Endothelial cell of umbilical vein (primary cell): ENCODE results near the gene ELF4. TPM values are rescaled to one million over a fixed set of nuclear protein-coding genes. Genes with fewer than 3 reads are reported as not detected.

ENCODE experiments used
- BruUV-seq: library from RNA; stranded (reverse); fragments of 400-500 nt; replicated peaks from 2 replicates; lab custom pipeline; 2021; lab: Mats Ljungman, UMichigan
- CTCF ChIA-PET: fragments of 300-600, 350-600 bp; sonication (Branson Sonifier 250); formaldehyde crosslinking; loops from one replicate; lab custom pipeline; 2021; ENCODE audit warnings: antibody characterized with exemption, inconsistent platforms; lab: Charles Lee
- POLR2A ChIA-PET: fragments of 300-600, 350-600 bp; sonication (Branson Sonifier 250); formaldehyde crosslinking; loops from one replicate; lab custom pipeline; 2021; ENCODE audit warnings: antibody characterized with exemption, inconsistent platforms; lab: Charles Lee
- DNase-seq: peaks from one replicate; pipeline ENCODE4 v3.0.0-alpha.2; 2011; ENCODE audit warnings: low read depth, low spot score
- FAIRE-seq: peaks from 2 replicates; lab custom pipeline; 2011; peaks lifted over from hg19 to GRCh38; lab: Jason Lieb, UNC
- H2AFZ ChIP-seq: 2 replicates; pipeline ENCODE4 v1.6.0; 2012; ENCODE audit warnings: low read depth, low read length, control low read depth, inconsistent platforms
- H3K27ac ChIP-seq: 2 replicates; pipeline ENCODE4 v1.5.1; 2011; ENCODE audit warnings: low read depth, mild to moderate bottlenecking, control low read depth, low read length, moderate library complexity; ENCODE audit not compliant: insufficient read depth
- H3K27me3 ChIP-seq, 2 experiments: 2 replicates each; pipeline versions ENCODE4 v1.6.0 to v1.6.1; 2011; ENCODE audit warnings: low read length in 2 of 2, mixed read lengths in 1 of 2; ENCODE audit not compliant: control insufficient read depth in 2 of 2, insufficient read depth in 2 of 2
- H3K36me3 ChIP-seq, 2 experiments: 2 replicates in 1 of 2; 3 replicates in 1 of 2; pipeline ENCODE4 v1.5.1; 2011; ENCODE audit warnings: low read length in 2 of 2, mild to moderate bottlenecking in 1 of 2, moderate library complexity in 1 of 2; ENCODE audit not compliant: control insufficient read depth in 2 of 2, insufficient read depth in 2 of 2; ENCODE audit errors: extremely low read depth in 1 of 2
- H3K4me1 ChIP-seq: 3 replicates; pipeline ENCODE4 v1.5.1; 2011; ENCODE audit warnings: mild to moderate bottlenecking, low read length; ENCODE audit not compliant: control insufficient read depth, insufficient read depth; ENCODE audit errors: extremely low read depth
- H3K4me2 ChIP-seq: 2 replicates; pipeline ENCODE4 v1.6.1; 2011; ENCODE audit warnings: low read length, control low read depth, mixed read lengths; ENCODE audit not compliant: insufficient read depth
- H3K4me3 ChIP-seq, 3 experiments: fragments of 200-600 bp in 1 of 3; sonication (generic), shearing (Covaris generic) in 1 of 3; replicated peaks in 1 of 3; 2 replicates each; pipeline ENCODE4 v1.5.1; 2011 to 2016; ENCODE audit warnings: control low read depth in 3 of 3, low read length in 3 of 3, mild to moderate bottlenecking in 2 of 3, inconsistent platforms in 1 of 3, low read depth in 1 of 3, moderate library complexity in 1 of 3; ENCODE audit not compliant: insufficient read depth in 1 of 3
- H3K79me2 ChIP-seq: 2 replicates; pipeline ENCODE4 v1.6.0; 2012; ENCODE audit warnings: low read length, inconsistent platforms; ENCODE audit not compliant: control insufficient read depth, insufficient read depth
- H3K9ac ChIP-seq: replicated peaks from 2 replicates; pipeline ENCODE3; 2011; ENCODE audit warnings: low read length, control low read depth; ENCODE audit not compliant: insufficient read depth; ENCODE audit errors: extremely low read depth
- H3K9me1 ChIP-seq: replicated peaks from 3 replicates; pipeline ENCODE4 v1.6.0; 2011; ENCODE audit warnings: mild to moderate bottlenecking, low read length; ENCODE audit not compliant: control insufficient read depth, insufficient read depth; ENCODE audit errors: extremely low read depth
- H3K9me3 ChIP-seq: replicated peaks from 2 replicates; pipeline ENCODE4 v1.5.1; 2012; ENCODE audit warnings: low read length, inconsistent platforms; ENCODE audit not compliant: control insufficient read depth, insufficient read depth
- H4K20me1 ChIP-seq: replicated peaks from 2 replicates; pipeline ENCODE3; 2011; ENCODE audit warnings: mild to moderate bottlenecking, low read length; ENCODE audit not compliant: control insufficient read depth, insufficient read depth; ENCODE audit errors: extremely low read depth
- CTCF ChIP-seq, 2 donors: IDR thresholded peaks; 1 replicate in 1 of 2; 2 replicates in 1 of 2; pipeline ENCODE4 v1.5.1; 2011; ENCODE audit warnings: low read length in 2 of 2, mild to moderate bottlenecking in 2 of 2, moderate library complexity in 2 of 2, control low read depth in 1 of 2, inconsistent platforms in 1 of 2, low read depth in 1 of 2; ENCODE audit not compliant: insufficient read depth in 1 of 2; ENCODE audit errors: extremely low read depth in 1 of 2
- EZH2 ChIP-seq: IDR thresholded peaks from 2 replicates; pipeline ENCODE4 v1.6.1; 2012; ENCODE audit warnings: borderline replicate concordance, low read depth, mild to moderate bottlenecking, moderate library complexity, low read length, inconsistent platforms; ENCODE audit not compliant: severe bottlenecking
- FOS ChIP-seq: IDR thresholded peaks from 2 replicates; pipeline ENCODE4 v1.6.1; 2011; ENCODE audit warnings: mild to moderate bottlenecking, low read length, moderate library complexity, borderline replicate concordance; ENCODE audit not compliant: insufficient read depth
- GATA2 ChIP-seq: IDR thresholded peaks from 2 replicates; pipeline ENCODE4 v1.7.0; 2011; ENCODE audit warnings: low read depth, mild to moderate bottlenecking, moderate library complexity, mixed read lengths, low read length; ENCODE audit not compliant: insufficient read length, insufficient read depth
- JUN ChIP-seq: IDR thresholded peaks from 2 replicates; pipeline ENCODE4 v1.6.1; 2011; ENCODE audit warnings: borderline replicate concordance, low read depth; ENCODE audit not compliant: insufficient read length, insufficient read depth
- MAX ChIP-seq: IDR thresholded peaks from 2 replicates; pipeline ENCODE4 v1.6.1; 2011; ENCODE audit not compliant: insufficient read depth, insufficient read length
- MYC ChIP-seq: IDR thresholded peaks from one replicate; pipeline ENCODE4 v1.6.1; 2011; ENCODE audit warnings: mild to moderate bottlenecking, low read depth, low read length
- POLR2A ChIP-seq: IDR thresholded peaks from 2 replicates; pipeline ENCODE4 v1.6.1; 2012; ENCODE audit warnings: low read depth, mild to moderate bottlenecking, control low read depth, low read length
- POLR2AphosphoS5 ChIP-seq: IDR thresholded peaks from 2 replicates; pipeline ENCODE4 v1.6.1; 2012; ENCODE audit warnings: low read depth, mild to moderate bottlenecking, control low read depth, low read length, moderate library complexity; ENCODE audit not compliant: insufficient read depth
- dilution Hi-C: fragments of 300-500 bp; cut with MboI; formaldehyde crosslinking; loops from one replicate; pipeline ENCODE4 v1.15.0; 2019; ENCODE audit warnings: low sequenced_read_pairs; ENCODE audit not compliant: extremely low pct_ligation_motif_present
- intact Hi-C: fragments of 100-400 bp; cut with micrococcal nuclease; formaldehyde crosslinking; loops from one replicate; pipeline ENCODE4 v1.10.0; 2022
- polyA plus RNA-seq, 4 experiments: library from polyadenylated mRNA; depleted of rRNA in 3 of 4; stranded (reverse) in 3 of 4; unstranded in 1 of 4; fragments of >200 nt; gene quantifications; 2 replicates each; pipeline versions ENCODE4 v1.2.1 to v1.2.3, GENCODE V29; 2011 to 2012; ENCODE audit warnings: missing spikeins in 1 of 4
- total RNA-seq: library from RNA; stranded (reverse); gene quantifications from 2 replicates; pipeline ENCODE4 v1.2.3, GENCODE V29; 2021

The ELF4 gene
- total and polyA plus RNA-seq, 2 donors (not counting 3 experiments of a cell fraction or from before 2014, with no cell fraction given), result 31.9 to 33.4 TPM

GRCh38 chrX:130032552-130032951 is 77.7 kb downstream of the ELF4 start:
- Histone ChIP-seq H3K79me2 (no peaks in the 10 kb centered on the region), H3K4me1 (no peaks in the 10 kb centered on the region), H3K27me3 (no peaks in the 10 kb centered on the region), H3K27ac (no peak overlapping the region), H3K9ac (no peak overlapping the region), H3K4me3 (no peak overlapping the region), H4K20me1 (no peaks in the 10 kb centered on the region), H3K4me2 (no peak overlapping the region), H3K36me3 (peaks cover 0 to 18% of the 10 kb centered on the region in 2 experiments), H3K9me1 (no peaks in the 10 kb centered on the region), H2AFZ (no peak overlapping the region), H3K9me3 (no peaks in the 10 kb centered on the region)
- dilution Hi-C loops, result no loop called here
- DNase-seq (no peak), FAIRE-seq (no peak)
- no peak for TF ChIP-seq CTCF (IDR thresholded peaks at IDR 0.05; ENCODE audit: extremely low read depth in 1 of 2, insufficient read depth in 1 of 2, low read depth in 1 of 2, low read length in 2 of 2)
- TF ChIP-seq MYC, result no peak
- no peak for TF ChIP-seq FOS
- no peak for TF ChIP-seq POLR2A
- no peak for TF ChIP-seq EZH2
- no peak for TF ChIP-seq POLR2AphosphoS5
- no peak for TF ChIP-seq GATA2
- no peak for TF ChIP-seq MAX
- TF ChIP-seq JUN, result no peak
- CTCF ChIA-PET, result interaction anchor here (1.0 kb wide), 1 partner anchor 28 kb away, joined by 4 read pairs; no protein-coding TSS in a partner anchor
- no TSS peak for BruUV-seq
- intact Hi-C loops, result no loop called here
- POLR2A ChIA-PET, result no interaction called here
